22Rv1 (cell line): Measurements from ENCODE around the gene OR8D2.

ENCODE experiments used
- H3K27ac ChIP-seq: fragments of 450-650 bp; 2 replicates; pipeline ENCODE4 v1.5.1; 2017
- ZFX ChIP-seq: fragments of 450-650 bp; IDR thresholded peaks from 2 replicates; pipeline ENCODE4 v1.6.1; 2017; ENCODE audit warnings: antibody characterized with exemption, borderline replicate concordance
- TF ChIP-seq, protein P1 (sequence below): fragments of 450-650 bp; IDR thresholded peaks from 2 replicates; pipeline ENCODE4 v1.5.1; 2017; ENCODE audit warnings: mild to moderate bottlenecking

Gene OR8D2

GRCh38 chr11:124311670-124312069, 8.3 kb downstream of the OR8D2 start:
- H3K27ac ChIP-seq, result no peak overlapping the region
- TF ChIP-seq, protein P1, sequence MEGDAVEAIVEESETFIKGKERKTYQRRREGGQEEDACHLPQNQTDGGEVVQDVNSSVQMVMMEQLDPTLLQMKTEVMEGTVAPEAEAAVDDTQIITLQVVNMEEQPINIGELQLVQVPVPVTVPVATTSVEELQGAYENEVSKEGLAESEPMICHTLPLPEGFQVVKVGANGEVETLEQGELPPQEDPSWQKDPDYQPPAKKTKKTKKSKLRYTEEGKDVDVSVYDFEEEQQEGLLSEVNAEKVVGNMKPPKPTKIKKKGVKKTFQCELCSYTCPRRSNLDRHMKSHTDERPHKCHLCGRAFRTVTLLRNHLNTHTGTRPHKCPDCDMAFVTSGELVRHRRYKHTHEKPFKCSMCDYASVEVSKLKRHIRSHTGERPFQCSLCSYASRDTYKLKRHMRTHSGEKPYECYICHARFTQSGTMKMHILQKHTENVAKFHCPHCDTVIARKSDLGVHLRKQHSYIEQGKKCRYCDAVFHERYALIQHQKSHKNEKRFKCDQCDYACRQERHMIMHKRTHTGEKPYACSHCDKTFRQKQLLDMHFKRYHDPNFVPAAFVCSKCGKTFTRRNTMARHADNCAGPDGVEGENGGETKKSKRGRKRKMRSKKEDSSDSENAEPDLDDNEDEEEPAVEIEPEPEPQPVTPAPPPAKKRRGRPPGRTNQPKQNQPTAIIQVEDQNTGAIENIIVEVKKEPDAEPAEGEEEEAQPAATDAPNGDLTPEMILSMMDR, result no peak
- TF ChIP-seq ZFX, result no peak

- no peak overlapping the region for H3K27ac ChIP-seq
- TF ChIP-seq ZFX, result no peak
- TF ChIP-seq, protein P1, result no peak
Observed at GRCh38 chr11:124311269-124311668, 8.7 kb downstream of the OR8D2 start.

DNA sequence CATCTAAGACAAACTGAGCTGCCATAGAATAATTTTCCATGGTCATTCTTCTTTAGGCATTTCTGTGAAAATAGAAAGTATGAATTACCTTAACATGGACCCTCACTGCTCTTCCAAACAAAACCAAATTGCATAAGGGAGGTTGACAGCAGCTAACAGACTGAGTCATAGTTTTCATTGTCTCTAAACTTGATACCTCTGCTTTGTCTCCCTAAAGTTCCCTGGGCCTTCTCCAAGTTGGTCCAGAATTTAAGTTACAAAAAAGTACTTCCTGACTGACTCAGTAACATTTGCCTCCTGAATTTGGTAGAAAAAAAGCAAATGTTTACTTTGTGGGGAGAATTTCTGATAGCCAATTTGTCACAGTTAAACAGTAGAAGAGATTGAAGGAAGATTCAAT, 9.3 kb downstream of the OR8D2 start:
- H3K27ac ChIP-seq, result no peak overlapping the region
- TF ChIP-seq, protein P1, result no peak
- no peak for TF ChIP-seq ZFX

DNA sequence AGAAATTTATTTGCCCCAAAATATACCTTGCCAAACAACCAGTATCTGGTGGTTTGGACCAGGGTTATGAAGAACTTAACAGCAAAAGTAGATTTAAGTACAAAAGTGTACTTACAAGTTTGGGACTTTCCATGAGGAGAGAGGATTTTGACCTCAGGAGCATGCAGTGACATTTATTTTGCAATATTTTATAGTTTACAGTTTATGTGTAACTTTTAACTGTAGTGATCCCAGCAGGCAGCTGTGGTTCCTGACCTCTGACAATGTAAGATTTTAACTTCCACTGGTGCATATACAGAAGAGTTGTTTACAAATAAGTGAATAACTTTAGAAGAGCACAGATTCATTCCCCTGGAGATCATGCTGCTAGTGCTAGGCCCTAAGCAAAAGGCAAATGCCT, 12.9 kb downstream of the OR8D2 start:
- TF ChIP-seq, protein P1, result no peak
- no peak for TF ChIP-seq ZFX
- H3K27ac ChIP-seq, result no peak overlapping the region

DNA sequence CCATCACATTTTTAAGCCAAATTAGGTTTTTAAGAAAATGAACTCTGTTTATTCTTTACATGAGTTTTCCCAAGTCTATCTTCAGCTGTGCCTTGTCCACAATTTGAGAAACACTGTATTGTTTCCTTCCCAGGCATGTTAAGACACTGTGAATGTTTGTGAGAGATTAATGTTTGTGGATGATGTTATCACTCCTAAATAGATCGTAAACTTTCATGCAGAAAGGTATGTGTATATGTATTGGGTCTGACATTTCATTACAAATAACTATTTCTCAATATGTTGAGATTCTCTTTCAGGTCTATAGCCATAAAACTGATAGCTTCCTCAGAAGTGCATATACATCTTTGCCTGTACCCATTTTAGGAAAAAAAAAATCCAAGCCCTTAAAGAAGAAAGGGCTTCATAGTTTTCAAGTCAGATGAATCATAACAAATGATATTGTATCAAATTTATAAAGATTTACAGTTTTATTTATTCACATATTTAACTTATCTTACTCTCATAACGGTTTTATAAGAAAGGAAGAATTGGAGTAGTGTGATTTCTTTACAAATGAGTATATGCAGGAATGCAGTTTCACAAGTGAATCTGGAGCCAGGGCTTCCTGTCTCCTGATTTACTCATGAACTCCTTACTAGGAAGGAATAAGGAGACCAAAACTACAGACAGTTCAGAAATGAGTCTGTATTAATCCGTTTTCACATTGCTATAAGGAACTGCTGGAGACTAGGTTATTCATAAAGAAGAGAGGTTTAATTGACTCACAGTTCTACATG, 17.5 kb downstream of the OR8D2 start:
- TF ChIP-seq, protein P1, result no peak
- no peak for TF ChIP-seq ZFX
- H3K27ac ChIP-seq, result no peak overlapping the region

DNA sequence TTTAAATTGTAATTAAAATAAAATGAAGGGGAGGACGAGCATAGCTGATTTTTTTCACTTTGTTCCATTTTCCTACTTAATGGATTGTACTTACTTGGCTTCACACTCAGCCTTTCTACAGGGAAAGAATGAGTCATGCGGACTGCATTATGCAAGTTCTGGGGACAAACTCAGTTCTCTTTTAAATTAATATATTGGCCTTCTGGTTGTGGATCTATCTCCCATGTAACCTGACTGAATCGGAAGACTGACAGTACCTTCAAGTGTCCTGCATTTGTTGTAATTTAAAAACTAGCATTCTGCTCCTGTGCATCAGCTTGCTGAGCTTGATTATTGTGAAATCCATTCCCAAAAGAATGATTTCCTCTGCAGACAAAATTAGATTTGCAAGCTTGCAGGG, 18.4 kb downstream of the OR8D2 start:
- TF ChIP-seq ZFX, result no peak
- H3K27ac ChIP-seq, result no peak overlapping the region

DNA sequence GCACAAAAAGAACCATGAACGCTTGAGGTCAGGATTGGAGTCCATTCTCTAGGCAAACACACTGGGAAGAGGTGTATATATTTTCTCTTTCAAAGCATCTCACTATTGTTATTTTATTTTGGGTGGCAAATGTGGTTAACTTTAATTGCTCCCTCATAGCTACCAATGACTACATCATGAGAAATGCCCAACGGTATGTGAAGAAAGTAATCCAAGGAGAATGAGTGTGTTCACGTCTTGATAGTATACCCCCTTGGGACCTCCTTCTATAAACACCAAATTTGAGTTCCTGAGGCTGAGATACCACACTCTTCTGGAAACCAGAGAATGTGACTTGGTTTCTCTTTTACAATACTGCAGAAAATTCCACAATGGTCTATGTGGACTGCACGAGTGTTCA, 22.1 kb downstream of the OR8D2 start:
- TF ChIP-seq, protein P1, result no peak
- TF ChIP-seq ZFX, result no peak
- H3K27ac ChIP-seq, result no peak overlapping the region

GRCh38 chr11:124296016-124296415, 24.0 kb downstream of the OR8D2 start:
- TF ChIP-seq, protein P1, result no peak
- TF ChIP-seq ZFX, result no peak
- H3K27ac ChIP-seq, result no peak overlapping the region
